Measurements from ENCODE around the gene CHTF18. TPM values are rescaled to one million over a fixed set of nuclear protein-coding genes. Genes with fewer than 3 reads are reported as not detected.

Gene CHTF18
- total and polyA plus RNA-seq, 4 donors, result 7.5 to 17.4 (median 14.9) TPM

DNA sequence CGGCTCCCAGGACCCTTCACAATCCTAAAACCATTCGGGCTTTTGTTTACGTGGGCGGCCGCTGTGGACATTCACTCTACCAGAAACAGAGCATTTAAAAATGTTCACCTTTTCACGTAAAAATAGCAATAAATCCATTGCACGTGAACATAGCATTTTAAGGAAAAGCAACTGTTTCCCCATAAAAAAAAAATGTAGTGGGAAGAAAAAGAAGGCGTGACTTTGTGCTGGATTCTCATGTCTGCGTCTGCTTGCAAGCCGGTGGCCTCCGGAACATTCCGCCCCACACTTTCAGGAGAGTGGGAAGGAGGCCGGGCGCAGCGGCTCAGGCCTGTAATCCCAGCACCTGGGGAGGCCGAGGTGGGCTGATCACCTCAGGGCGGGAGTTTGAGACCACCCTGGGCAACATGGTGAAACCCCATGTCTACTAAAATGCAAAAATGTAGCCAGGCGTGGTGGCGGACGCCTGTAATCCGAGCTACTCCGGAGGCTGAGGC lies 25.5 kb downstream of the CHTF18 start:
- no peak for DNase-seq
- H3K9me3 ChIP-seq (ENCODE audit: control insufficient read depth in 4 of 4, insufficient read depth in 3 of 4, low read length in 3 of 4), result peaks cover 0 to 12% (median 2%) of the 10 kb centered on the region in 4 donors
- peaks cover 0 to 3% (median 0%) of the 10 kb centered on the region in 5 donors for H3K4me1 ChIP-seq (ENCODE audit: control insufficient read depth in 5 of 5, insufficient read depth in 5 of 5, low read length in 5 of 5)
- TF ChIP-seq, protein P1, sequence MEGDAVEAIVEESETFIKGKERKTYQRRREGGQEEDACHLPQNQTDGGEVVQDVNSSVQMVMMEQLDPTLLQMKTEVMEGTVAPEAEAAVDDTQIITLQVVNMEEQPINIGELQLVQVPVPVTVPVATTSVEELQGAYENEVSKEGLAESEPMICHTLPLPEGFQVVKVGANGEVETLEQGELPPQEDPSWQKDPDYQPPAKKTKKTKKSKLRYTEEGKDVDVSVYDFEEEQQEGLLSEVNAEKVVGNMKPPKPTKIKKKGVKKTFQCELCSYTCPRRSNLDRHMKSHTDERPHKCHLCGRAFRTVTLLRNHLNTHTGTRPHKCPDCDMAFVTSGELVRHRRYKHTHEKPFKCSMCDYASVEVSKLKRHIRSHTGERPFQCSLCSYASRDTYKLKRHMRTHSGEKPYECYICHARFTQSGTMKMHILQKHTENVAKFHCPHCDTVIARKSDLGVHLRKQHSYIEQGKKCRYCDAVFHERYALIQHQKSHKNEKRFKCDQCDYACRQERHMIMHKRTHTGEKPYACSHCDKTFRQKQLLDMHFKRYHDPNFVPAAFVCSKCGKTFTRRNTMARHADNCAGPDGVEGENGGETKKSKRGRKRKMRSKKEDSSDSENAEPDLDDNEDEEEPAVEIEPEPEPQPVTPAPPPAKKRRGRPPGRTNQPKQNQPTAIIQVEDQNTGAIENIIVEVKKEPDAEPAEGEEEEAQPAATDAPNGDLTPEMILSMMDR (IDR thresholded peaks at IDR 0.05; ENCODE audit: control extremely low read depth, extremely low read depth), result no peak
- peaks cover 3 to 33% (median 28%) of the 10 kb centered on the region in 3 donors for H3K27me3 ChIP-seq (ENCODE audit: control insufficient read depth in 3 of 3, insufficient read depth in 3 of 3, low read length in 2 of 3)
- WGBS, 2 donors, result 62 to 67% methylated on average over 22 of the region's 22 CpGs
- no peak overlapping the region for H3K27ac ChIP-seq (ENCODE audit: low read depth in 1 of 2, low read length in 1 of 2)
- no peak overlapping the region for H3K4me3 ChIP-seq
- ATAC-seq (ENCODE audit: insufficient read depth, low FRiP score), result no peak
- H3K36me3 ChIP-seq (ENCODE audit: control insufficient read depth in 4 of 4, insufficient read depth in 4 of 4, low read length in 4 of 4), result no peaks in the 10 kb centered on the region
- no peak overlapping the region for H3K9ac ChIP-seq (ENCODE audit: insufficient read depth in 1 of 2, low read length in 2 of 2)

DNA sequence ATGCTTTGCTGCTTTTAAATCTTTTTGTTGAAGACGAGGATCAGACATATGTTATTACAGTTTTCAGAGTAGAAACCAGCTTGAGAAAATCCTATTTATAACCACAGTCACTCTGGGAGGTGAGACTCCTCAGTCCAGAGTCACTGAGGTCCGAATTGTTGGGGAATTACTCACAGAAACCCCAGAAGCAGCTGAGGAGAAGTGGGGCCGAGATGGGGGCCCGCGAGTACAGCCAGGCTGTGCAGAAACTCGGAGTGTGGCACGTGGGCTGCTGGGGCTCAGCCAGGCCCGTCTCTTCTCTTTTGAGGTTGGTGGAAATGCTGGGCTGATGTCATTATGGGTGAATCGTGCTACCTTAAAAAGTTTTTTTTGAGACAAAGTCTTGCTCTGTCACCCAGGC lies 26.6 kb downstream of the CHTF18 start:
- Histone ChIP-seq H3K9ac (ENCODE audit: insufficient read depth in 1 of 2, low read length in 2 of 2) (no peak overlapping the region), H3K36me3 (ENCODE audit: control insufficient read depth in 4 of 4, insufficient read depth in 4 of 4, low read length in 4 of 4) (no peaks in the 10 kb centered on the region), H3K4me3 (no peak overlapping the region), H3K9me3 (ENCODE audit: control insufficient read depth in 4 of 4, insufficient read depth in 3 of 4, low read length in 3 of 4) (peaks cover 0 to 12% (median 1%) of the 10 kb centered on the region in 4 donors), H3K27me3 (ENCODE audit: control insufficient read depth in 3 of 3, insufficient read depth in 3 of 3, low read length in 2 of 3) (peaks cover 3 to 37% (median 28%) of the 10 kb centered on the region in 3 donors), H3K27ac (ENCODE audit: low read depth in 1 of 2, low read length in 1 of 2) (no peak overlapping the region), H3K4me1 (ENCODE audit: control insufficient read depth in 5 of 5, insufficient read depth in 5 of 5, low read length in 5 of 5) (peaks cover 0 to 3% (median 0%) of the 10 kb centered on the region in 5 donors)
- 81 to 90% methylated on average over 9 of the region's 9 CpGs for WGBS, 2 donors
- DNase-seq, result no peak
- TF ChIP-seq, protein P1 (IDR thresholded peaks at IDR 0.05; ENCODE audit: control extremely low read depth, extremely low read depth), result no peak
- ATAC-seq (ENCODE audit: insufficient read depth, low FRiP score), result no peak

GRCh38 chr16:815861-816260 lies 27.4 kb downstream of the CHTF18 start:
- peaks cover 0 to 3% (median 0%) of the 10 kb centered on the region in 5 donors for H3K4me1 ChIP-seq (ENCODE audit: control insufficient read depth in 5 of 5, insufficient read depth in 5 of 5, low read length in 5 of 5)
- H3K27ac ChIP-seq (ENCODE audit: low read depth in 1 of 2, low read length in 1 of 2), result no peak overlapping the region
- H3K36me3 ChIP-seq (ENCODE audit: control insufficient read depth in 4 of 4, insufficient read depth in 4 of 4, low read length in 4 of 4), result no peaks in the 10 kb centered on the region
- 91 to 93% methylated on average over 15 of the region's 15 CpGs for WGBS, 2 donors
- peaks cover 3 to 38% (median 28%) of the 10 kb centered on the region in 3 donors for H3K27me3 ChIP-seq (ENCODE audit: control insufficient read depth in 3 of 3, insufficient read depth in 3 of 3, low read length in 2 of 3)
- TF ChIP-seq, protein P1 (IDR thresholded peaks at IDR 0.05; ENCODE audit: control extremely low read depth, extremely low read depth), result no peak
- H3K9ac ChIP-seq (ENCODE audit: insufficient read depth in 1 of 2, low read length in 2 of 2), result no peak overlapping the region
- DNase-seq, result no peak
- peaks cover 0 to 12% (median 1%) of the 10 kb centered on the region in 4 donors for H3K9me3 ChIP-seq (ENCODE audit: control insufficient read depth in 4 of 4, insufficient read depth in 3 of 4, low read length in 3 of 4)
- H3K4me3 ChIP-seq, result no peak overlapping the region
- ATAC-seq (ENCODE audit: insufficient read depth, low FRiP score), result no peak

Measured in lung (tissue), 12 donors.